Measurements from ENCODE around the gene MIXL1. TPM values are rescaled to one million over a fixed set of nuclear protein-coding genes. Genes with fewer than 3 reads are reported as not detected.

The MIXL1 gene
- total RNA-seq, 4 donors from 2014 or later = not detected

- no peak overlapping the region for H3K27ac ChIP-seq
Measured at GRCh38 chr1:226223786-226224244, 351 bp downstream of the MIXL1 start.

GRCh38 chr1:226226601-226227000 lies 3.1 kb downstream of the MIXL1 start:
- Histone ChIP-seq H3K9me3 (no peaks in the 10 kb centered on the region), H3K36me3 (no peaks in the 10 kb centered on the region), H3K27me3 (peaks cover 0 to 8% of the 10 kb centered on the region in 2 donors), H3K4me1 (peaks cover 0 to 11% (median 5%) of the 10 kb centered on the region in 4 donors), H3K27ac (no peak overlapping the region), H3K4me3 (no peak overlapping the region)
- TF ChIP-seq CTCF (IDR thresholded peaks at IDR 0.05) (no peak), POLR2A (IDR thresholded peaks at IDR 0.05) (no peak)
- DNase-seq = no peak

More at GRCh38 chr1:226223786-226224244, 351 bp downstream of the MIXL1 start:
- H3K36me3 ChIP-seq = no peaks in the 10 kb centered on the region
- peaks cover 0 to 8% of the 10 kb centered on the region in 2 donors for H3K27me3 ChIP-seq
- DNase-seq = peak in 2 of 3 donors; percentile 63 to 64
- H3K9me3 ChIP-seq = no peaks in the 10 kb centered on the region
- no peak for TF ChIP-seq CTCF (IDR thresholded peaks at IDR 0.05)
- peaks cover 0 to 11% (median 5%) of the 10 kb centered on the region in 4 donors for H3K4me1 ChIP-seq
- H3K4me3 ChIP-seq = peak overlapping the region; percentile 9 to 59 (median 55)

- Histone ChIP-seq H3K9me3 (no peaks in the 10 kb centered on the region), H3K36me3 (peaks cover 0 to 5% (median 0%) of the 10 kb centered on the region in 3 donors), H3K4me1 (no peaks in the 10 kb centered on the region), H3K27me3 (no peaks in the 10 kb centered on the region), H3K4me3 (no peak overlapping the region), H3K27ac (no peak overlapping the region)
- peak in 2 of 3 donors; percentile 47 to 54 for DNase-seq
- TF ChIP-seq CTCF (IDR thresholded peaks at IDR 0.05) (no peak), POLR2A (IDR thresholded peaks at IDR 0.05) (no peak)
Measured at GRCh38 chr1:226233293-226233692, 9.8 kb downstream of the MIXL1 start.

GRCh38 chr1:226233806-226234205 lies 10.3 kb downstream of the MIXL1 start:
- no peak overlapping the region for H3K27ac ChIP-seq
- no peaks in the 10 kb centered on the region for H3K27me3 ChIP-seq
- peaks cover 0 to 5% (median 0%) of the 10 kb centered on the region in 3 donors for H3K36me3 ChIP-seq
- H3K4me3 ChIP-seq = no peak overlapping the region
- no peak for TF ChIP-seq CTCF (IDR thresholded peaks at IDR 0.05)
- TF ChIP-seq POLR2A (IDR thresholded peaks at IDR 0.05) = no peak
- no peaks in the 10 kb centered on the region for H3K4me1 ChIP-seq
- no peak for DNase-seq
- no peaks in the 10 kb centered on the region for H3K9me3 ChIP-seq

GRCh38 chr1:226236826-226237225 lies 13.4 kb downstream of the MIXL1 start:
- no peak for TF ChIP-seq POLR2A (IDR thresholded peaks at IDR 0.05)
- TF ChIP-seq CTCF (IDR thresholded peaks at IDR 0.05) = no peak
- Histone ChIP-seq H3K4me3 (no peak overlapping the region), H3K4me1 (no peaks in the 10 kb centered on the region), H3K27me3 (no peaks in the 10 kb centered on the region), H3K9me3 (no peaks in the 10 kb centered on the region), H3K27ac (no peak overlapping the region), H3K36me3 (peaks cover 0 to 5% (median 0%) of the 10 kb centered on the region in 3 donors)
- DNase-seq = no peak

GRCh38 chr1:226239421-226239820 lies 16.0 kb downstream of the MIXL1 start:
- no peak overlapping the region for H3K4me3 ChIP-seq
- no peaks in the 10 kb centered on the region for H3K9me3 ChIP-seq
- H3K27me3 ChIP-seq = no peaks in the 10 kb centered on the region
- DNase-seq = no peak
- no peak for TF ChIP-seq POLR2A (IDR thresholded peaks at IDR 0.05)
- TF ChIP-seq CTCF (IDR thresholded peaks at IDR 0.05) = no peak
- H3K4me1 ChIP-seq = no peaks in the 10 kb centered on the region
- peaks cover 0 to 5% (median 0%) of the 10 kb centered on the region in 3 donors for H3K36me3 ChIP-seq
- H3K27ac ChIP-seq = no peak overlapping the region
